HEK293 (cell line): ENCODE data around the gene NEU1.
"Not testable (repeated sequence)": the region's sequence is repeated elsewhere in the genome, so short reads cannot be mapped to it uniquely, and the experiment has no call there.

Experiments
- CTCF ChIA-PET: fragments of 350-600 bp; formaldehyde crosslinking; extraction: SDS; loops from one replicate; lab custom pipeline; 2021; ENCODE audit warnings: antibody characterized with exemption; lab: Yijun Ruan, JAX
- POLR2A ChIA-PET: fragments of 300-600 bp; formaldehyde crosslinking; extraction: SDS; loops from one replicate; lab custom pipeline; 2020; ENCODE audit warnings: antibody characterized with exemption, inconsistent platforms; lab: Yijun Ruan, JAX
- H3K27ac ChIP-seq: fragments of 200-500 bp; sonication (Bioruptor generic); 2 replicates; pipeline ENCODE4 v1.5.1; 2014; ENCODE audit warnings: low read depth, low read length, control low read depth, inconsistent platforms; ENCODE audit errors: extremely low read depth
- H3K36me3 ChIP-seq, 2 experiments: fragments of 200-500 bp in 1 of 2; sonication (Bioruptor generic) in 1 of 2; 1 replicate in 1 of 2; 2 replicates in 1 of 2; pipeline ENCODE4 v1.5.1; 2014 to 2017; ENCODE audit warnings: inconsistent platforms in 2 of 2, low read length in 2 of 2; ENCODE audit not compliant: control insufficient read depth in 2 of 2, insufficient read depth in 1 of 2
- H3K4me1 ChIP-seq: fragments of 200-500 bp; sonication (Bioruptor generic); 2 replicates; pipeline ENCODE4 v1.5.1; 2014; ENCODE audit warnings: mild to moderate bottlenecking, low read length, inconsistent platforms; ENCODE audit not compliant: control insufficient read depth, insufficient read depth
- H3K4me3 ChIP-seq: 2 replicates; pipeline ENCODE4 v1.5.1; 2011; ENCODE audit warnings: low read depth, mild to moderate bottlenecking, control low read depth, low read length, moderate library complexity
- H3K9me3 ChIP-seq: fragments of 200-500 bp; sonication (Bioruptor generic); 2 replicates; pipeline ENCODE4 v1.5.1; 2014; ENCODE audit warnings: low read depth, low read length, inconsistent platforms; ENCODE audit not compliant: control insufficient read depth, insufficient read depth
- KLF1 ChIP-seq: fragments of 450-650 bp; formaldehyde crosslinking; IDR thresholded peaks from 2 replicates; pipeline ENCODE4 v1.5.1; 2016; ENCODE audit warnings: missing biosample characterization, missing genetic modification characterization
- MZF1 ChIP-seq: fragments of 450-650 bp; formaldehyde crosslinking; IDR thresholded peaks from 2 replicates; pipeline ENCODE4 v1.5.1; 2017; ENCODE audit warnings: missing biosample characterization, missing genetic modification characterization, borderline replicate concordance
- SALL2 ChIP-seq: fragments of 450-650 bp; formaldehyde crosslinking; IDR thresholded peaks from 2 replicates; pipeline ENCODE4 v1.5.0; 2017; ENCODE audit warnings: missing biosample characterization, mild to moderate bottlenecking, missing genetic modification characterization, borderline replicate concordance
- ZBTB20 ChIP-seq: fragments of 450-650 bp; formaldehyde crosslinking; IDR thresholded peaks from 2 replicates; pipeline ENCODE4 v1.5.1; 2016; ENCODE audit warnings: missing biosample characterization, missing genetic modification characterization
- ZFP3 ChIP-seq: fragments of 450-650 bp; formaldehyde crosslinking; IDR thresholded peaks from 2 replicates; pipeline ENCODE4 v1.5.1; 2016; ENCODE audit warnings: low read depth, missing biosample characterization, missing genetic modification characterization
- ZIC2 ChIP-seq: fragments of 450-650 bp; formaldehyde crosslinking; IDR thresholded peaks from 2 replicates; pipeline ENCODE4 v1.5.1; 2016; ENCODE audit warnings: missing biosample characterization, missing genetic modification characterization
- ZNF157 ChIP-seq: fragments of 450-650 bp; formaldehyde crosslinking; IDR thresholded peaks from 2 replicates; pipeline ENCODE4 v1.5.1; 2016; ENCODE audit warnings: missing biosample characterization, missing genetic modification characterization
- ZNF2 ChIP-seq: fragments of 450-650 bp; formaldehyde crosslinking; IDR thresholded peaks from 2 replicates; pipeline ENCODE4 v1.5.1; 2016; ENCODE audit warnings: missing biosample characterization, missing genetic modification characterization
- ZNF248 ChIP-seq: fragments of 450-650 bp; formaldehyde crosslinking; IDR thresholded peaks from 2 replicates; pipeline ENCODE4 v1.5.1; 2017; ENCODE audit warnings: missing biosample characterization, missing genetic modification characterization
- ZNF266 ChIP-seq: fragments of 450-650 bp; formaldehyde crosslinking; IDR thresholded peaks from 2 replicates; pipeline ENCODE4 v1.5.1; 2016; ENCODE audit warnings: missing biosample characterization, missing genetic modification characterization, low read depth
- ZNF350 ChIP-seq: fragments of 450-650 bp; formaldehyde crosslinking; IDR thresholded peaks from 2 replicates; pipeline ENCODE4 v1.5.0; 2017; ENCODE audit warnings: missing biosample characterization, mild to moderate bottlenecking, missing genetic modification characterization
- ZNF791 ChIP-seq: fragments of 450-650 bp; formaldehyde crosslinking; IDR thresholded peaks from 2 replicates; pipeline ENCODE4 v1.5.1; 2016; ENCODE audit warnings: missing biosample characterization, missing genetic modification characterization
- ZNF792 ChIP-seq: fragments of 450-650 bp; formaldehyde crosslinking; IDR thresholded peaks from 2 replicates; pipeline ENCODE4 v1.5.1; 2016; ENCODE audit warnings: missing biosample characterization, missing genetic modification characterization
- ZXDB ChIP-seq: fragments of 450-650 bp; formaldehyde crosslinking; IDR thresholded peaks from 2 replicates; pipeline ENCODE4 v1.5.1; 2016; ENCODE audit warnings: missing biosample characterization, missing genetic modification characterization
- TF ChIP-seq, protein P1 (sequence below): fragments of 450-650 bp; formaldehyde crosslinking; IDR thresholded peaks from 2 replicates; pipeline ENCODE4 v1.5.1; 2017; ENCODE audit warnings: missing biosample characterization, mild to moderate bottlenecking, missing genetic modification characterization, moderate library complexity
- TF ChIP-seq, protein P2 (sequence below): fragments of 450-650 bp; IDR thresholded peaks from 2 replicates; pipeline ENCODE4 v1.5.1; 2018; ENCODE audit warnings: missing biosample characterization, missing genetic modification characterization
- TF ChIP-seq, protein P3 (sequence below): fragments of 450-650 bp; formaldehyde crosslinking; IDR thresholded peaks from 2 replicates; pipeline ENCODE4 v1.5.1; 2016; ENCODE audit warnings: missing biosample characterization, missing genetic modification characterization
- TF ChIP-seq, protein P4 (sequence below): fragments of 450-650 bp; formaldehyde crosslinking; IDR thresholded peaks from 2 replicates; pipeline ENCODE4 v1.5.1; 2017; ENCODE audit warnings: missing biosample characterization, missing genetic modification characterization
- TF ChIP-seq, protein P5 (sequence below): fragments of 450-650 bp; formaldehyde crosslinking; IDR thresholded peaks from 2 replicates; pipeline ENCODE4 v1.5.1; 2016; ENCODE audit warnings: missing biosample characterization, missing genetic modification characterization, low read depth

NEU1 gene

DNA sequence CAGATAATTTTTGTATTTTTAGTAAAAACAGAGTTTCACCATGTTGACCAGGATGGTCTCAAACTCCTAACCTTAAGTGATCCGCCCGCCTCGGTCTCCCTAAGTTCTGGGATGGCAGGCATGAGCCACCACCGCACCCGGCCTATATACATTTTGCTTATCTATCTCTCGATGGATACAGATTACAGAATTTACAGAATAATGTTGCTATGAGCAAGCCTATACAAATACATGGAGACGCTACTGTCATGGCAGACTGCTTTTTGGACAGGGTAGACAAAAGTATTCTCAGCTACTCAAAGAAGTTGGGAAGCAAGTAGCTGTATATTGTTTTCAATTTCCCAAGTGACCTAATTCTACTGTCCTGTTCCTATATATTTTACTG lies 49.2 kb downstream of the NEU1 start (continued):
- TF ChIP-seq, protein P1, sequence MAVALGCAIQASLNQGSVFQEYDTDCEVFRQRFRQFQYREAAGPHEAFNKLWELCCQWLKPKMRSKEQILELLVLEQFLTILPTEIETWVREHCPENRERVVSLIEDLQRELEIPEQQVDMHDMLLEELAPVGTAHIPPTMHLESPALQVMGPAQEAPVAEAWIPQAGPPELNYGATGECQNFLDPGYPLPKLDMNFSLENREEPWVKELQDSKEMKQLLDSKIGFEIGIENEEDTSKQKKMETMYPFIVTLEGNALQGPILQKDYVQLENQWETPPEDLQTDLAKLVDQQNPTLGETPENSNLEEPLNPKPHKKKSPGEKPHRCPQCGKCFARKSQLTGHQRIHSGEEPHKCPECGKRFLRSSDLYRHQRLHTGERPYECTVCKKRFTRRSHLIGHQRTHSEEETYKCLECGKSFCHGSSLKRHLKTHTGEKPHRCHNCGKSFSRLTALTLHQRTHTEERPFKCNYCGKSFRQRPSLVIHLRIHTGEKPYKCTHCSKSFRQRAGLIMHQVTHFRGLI, result no peak
- TF ChIP-seq, protein P2, sequence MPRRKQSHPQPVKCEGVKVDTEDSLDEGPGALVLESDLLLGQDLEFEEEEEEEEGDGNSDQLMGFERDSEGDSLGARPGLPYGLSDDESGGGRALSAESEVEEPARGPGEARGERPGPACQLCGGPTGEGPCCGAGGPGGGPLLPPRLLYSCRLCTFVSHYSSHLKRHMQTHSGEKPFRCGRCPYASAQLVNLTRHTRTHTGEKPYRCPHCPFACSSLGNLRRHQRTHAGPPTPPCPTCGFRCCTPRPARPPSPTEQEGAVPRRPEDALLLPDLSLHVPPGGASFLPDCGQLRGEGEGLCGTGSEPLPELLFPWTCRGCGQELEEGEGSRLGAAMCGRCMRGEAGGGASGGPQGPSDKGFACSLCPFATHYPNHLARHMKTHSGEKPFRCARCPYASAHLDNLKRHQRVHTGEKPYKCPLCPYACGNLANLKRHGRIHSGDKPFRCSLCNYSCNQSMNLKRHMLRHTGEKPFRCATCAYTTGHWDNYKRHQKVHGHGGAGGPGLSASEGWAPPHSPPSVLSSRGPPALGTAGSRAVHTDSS (tag by site-specific recombination), result no peak

DNA sequence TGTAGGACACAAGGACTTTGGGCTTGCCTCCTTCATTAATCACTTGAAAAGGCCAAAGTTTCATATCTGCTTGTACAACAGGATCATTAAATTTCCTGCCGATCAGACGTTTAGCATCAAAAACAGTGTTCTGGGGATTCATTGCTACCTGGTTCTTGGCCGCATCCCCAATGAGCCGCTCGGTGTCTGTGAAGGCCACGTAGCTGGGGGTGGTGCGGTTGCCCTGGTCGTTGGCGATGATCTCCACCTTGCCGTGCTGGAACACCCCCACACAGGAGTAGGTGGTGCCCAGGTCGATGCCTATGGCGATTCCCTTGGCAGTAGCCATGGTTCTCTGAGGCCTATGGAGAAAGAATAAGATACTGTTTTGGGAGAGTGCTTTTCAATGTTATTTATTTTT lies 51.0 kb downstream of the NEU1 start:
- no peaks in the 10 kb centered on the region for H3K9me3 ChIP-seq
- no peak overlapping the region for H3K4me3 ChIP-seq
- ChIA-PET POLR2A (interaction anchor here (0.7 to 5.6 kb wide), 2 partner anchors 14 to 287 kb away, joined by 3 to 206 read pairs; partner anchors contain the start of gene HSPA1B), CTCF (interaction anchor here (0.6 to 3.1 kb wide), 2 partner anchors 16 to 120 kb away, joined by 3 to 13 read pairs; partner anchors contain the start of gene VARS1)
- peaks cover 0 to 6% of the 10 kb centered on the region in 2 experiments; a peak in 1 of 3 replicates for H3K36me3 ChIP-seq
- TF ChIP-seq, protein P3, sequence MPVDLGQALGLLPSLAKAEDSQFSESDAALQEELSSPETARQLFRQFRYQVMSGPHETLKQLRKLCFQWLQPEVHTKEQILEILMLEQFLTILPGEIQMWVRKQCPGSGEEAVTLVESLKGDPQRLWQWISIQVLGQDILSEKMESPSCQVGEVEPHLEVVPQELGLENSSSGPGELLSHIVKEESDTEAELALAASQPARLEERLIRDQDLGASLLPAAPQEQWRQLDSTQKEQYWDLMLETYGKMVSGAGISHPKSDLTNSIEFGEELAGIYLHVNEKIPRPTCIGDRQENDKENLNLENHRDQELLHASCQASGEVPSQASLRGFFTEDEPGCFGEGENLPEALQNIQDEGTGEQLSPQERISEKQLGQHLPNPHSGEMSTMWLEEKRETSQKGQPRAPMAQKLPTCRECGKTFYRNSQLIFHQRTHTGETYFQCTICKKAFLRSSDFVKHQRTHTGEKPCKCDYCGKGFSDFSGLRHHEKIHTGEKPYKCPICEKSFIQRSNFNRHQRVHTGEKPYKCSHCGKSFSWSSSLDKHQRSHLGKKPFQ (tag by site-specific recombination), result no peak
- no peak for TF ChIP-seq SALL2 (tag by site-specific recombination)
- TF ChIP-seq ZFP3 (tag by site-specific recombination), result no peak
- TF ChIP-seq ZNF248 (tag by site-specific recombination), result no peak
- TF ChIP-seq, protein P4, sequence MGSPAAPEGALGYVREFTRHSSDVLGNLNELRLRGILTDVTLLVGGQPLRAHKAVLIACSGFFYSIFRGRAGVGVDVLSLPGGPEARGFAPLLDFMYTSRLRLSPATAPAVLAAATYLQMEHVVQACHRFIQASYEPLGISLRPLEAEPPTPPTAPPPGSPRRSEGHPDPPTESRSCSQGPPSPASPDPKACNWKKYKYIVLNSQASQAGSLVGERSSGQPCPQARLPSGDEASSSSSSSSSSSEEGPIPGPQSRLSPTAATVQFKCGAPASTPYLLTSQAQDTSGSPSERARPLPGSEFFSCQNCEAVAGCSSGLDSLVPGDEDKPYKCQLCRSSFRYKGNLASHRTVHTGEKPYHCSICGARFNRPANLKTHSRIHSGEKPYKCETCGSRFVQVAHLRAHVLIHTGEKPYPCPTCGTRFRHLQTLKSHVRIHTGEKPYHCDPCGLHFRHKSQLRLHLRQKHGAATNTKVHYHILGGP, result no peak
- no peak for TF ChIP-seq ZXDB (tag by site-specific recombination)
- no peak for TF ChIP-seq KLF1 (tag by site-specific recombination)
- no peak for TF ChIP-seq ZIC2 (tag by site-specific recombination)
- no peak for TF ChIP-seq ZBTB20 (tag by site-specific recombination)
- TF ChIP-seq ZNF791, result no peak
- TF ChIP-seq ZNF266 (tag by site-specific recombination), result no peak
- TF ChIP-seq ZNF792 (tag by site-specific recombination), result no peak
- no peak for TF ChIP-seq ZNF2
- TF ChIP-seq, protein P5, sequence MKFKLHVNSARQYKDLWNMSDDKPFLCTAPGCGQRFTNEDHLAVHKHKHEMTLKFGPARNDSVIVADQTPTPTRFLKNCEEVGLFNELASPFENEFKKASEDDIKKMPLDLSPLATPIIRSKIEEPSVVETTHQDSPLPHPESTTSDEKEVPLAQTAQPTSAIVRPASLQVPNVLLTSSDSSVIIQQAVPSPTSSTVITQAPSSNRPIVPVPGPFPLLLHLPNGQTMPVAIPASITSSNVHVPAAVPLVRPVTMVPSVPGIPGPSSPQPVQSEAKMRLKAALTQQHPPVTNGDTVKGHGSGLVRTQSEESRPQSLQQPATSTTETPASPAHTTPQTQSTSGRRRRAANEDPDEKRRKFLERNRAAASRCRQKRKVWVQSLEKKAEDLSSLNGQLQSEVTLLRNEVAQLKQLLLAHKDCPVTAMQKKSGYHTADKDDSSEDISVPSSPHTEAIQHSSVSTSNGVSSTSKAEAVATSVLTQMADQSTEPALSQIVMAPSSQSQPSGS (tag by site-specific recombination), result no peak
- TF ChIP-seq MZF1 (tag by site-specific recombination), result no peak
- TF ChIP-seq ZNF157 (tag by site-specific recombination), result no peak
- TF ChIP-seq ZNF350 (tag by site-specific recombination), result no peak
- H3K4me1 ChIP-seq, result peaks cover 4% of the 10 kb centered on the region; the same call in 1 of the 2 replicates
- H3K27ac ChIP-seq, result no peak overlapping the region

DNA sequence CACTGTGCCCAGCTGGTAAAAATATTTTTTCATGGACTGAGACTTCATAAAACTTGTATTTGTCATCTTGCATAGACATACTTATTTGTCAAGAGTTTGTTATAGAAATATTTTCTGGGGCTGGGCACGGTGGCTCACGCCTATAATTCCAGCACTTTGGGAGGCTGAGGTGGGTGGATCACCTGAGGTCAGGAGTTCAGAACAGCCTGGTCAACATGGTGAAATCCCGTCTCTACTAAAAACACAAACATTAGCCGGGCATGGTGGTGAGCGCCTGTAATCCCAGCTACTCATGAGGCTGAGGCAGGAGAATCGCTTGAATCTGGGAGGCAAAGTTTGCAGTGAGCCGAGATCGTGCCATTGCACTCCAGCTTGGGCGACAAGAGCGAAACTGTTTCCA lies 54.0 kb downstream of the NEU1 start:
- ChIA-PET CTCF (interaction anchor here (0.6 to 5.0 kb wide), 3 partner anchors 12 to 72 kb away, joined by 5 to 55 read pairs (median 10); partner anchors contain the start of gene VARS1), POLR2A (interaction anchor here (1.1 to 4.4 kb wide), 3 partner anchors 18 to 148 kb away, joined by 3 to 187 read pairs (median 93); partner anchors contain the start of genes C6orf47 and HSPA1B)
- H3K4me3 ChIP-seq, H3K4me1 ChIP-seq, H3K27ac ChIP-seq, H3K9me3 ChIP-seq: not testable (repeated sequence)
- H3K36me3 ChIP-seq, result peaks cover 10% of the 10 kb centered on the region in 2 experiments; a peak in 2 of 3 replicates
